ENCODE data around the gene CTIF. TPM values are rescaled to one million over a fixed set of nuclear protein-coding genes. Genes with fewer than 3 reads are reported as not detected.
A peak's percentile ranks its signal among the peaks of the same experiment; 100 is the strongest.

Gene CTIF
- polyA plus RNA-seq, 1 donor from 2014 or later: 50.2 TPM

GRCh38 chr18:48866856-48867255 is 328.0 kb downstream of the CTIF start:
- Histone ChIP-seq H3F3A (ENCODE audit: insufficient read depth, low read length, poor library complexity, severe bottlenecking) (no peaks in the 10 kb centered on the region), H3K4me3 (ENCODE audit: low read length) (no peak overlapping the region), H3K9me2 (ENCODE audit: insufficient read depth, low read length) (no peaks in the 10 kb centered on the region), H3K9me3 (ENCODE audit: low read length) (no peaks in the 10 kb centered on the region), H3K36me3 (ENCODE audit: insufficient read depth, low read length) (no peaks in the 10 kb centered on the region), H3K79me2 (replicated peaks; ENCODE audit: insufficient read depth, low read length) (no peaks in the 10 kb centered on the region), H3K27me3 (ENCODE audit: insufficient read depth, low read depth, low read length) (no peaks in the 10 kb centered on the region), H2AFZ (ENCODE audit: low read depth, low read length) (no peak overlapping the region), H3K9ac (ENCODE audit: low read length) (no peak overlapping the region), H4K20me1 (ENCODE audit: insufficient read depth) (no peaks in the 10 kb centered on the region), H3K4me2 (ENCODE audit: low read length) (no peak overlapping the region), H3K27ac (ENCODE audit: low read length) (no peak overlapping the region)
- TF ChIP-seq CTCF (IDR thresholded peaks at IDR 0.05; ENCODE audit: poor library complexity, severe bottlenecking): no peak
- peak; percentile 22 for TF ChIP-seq POLR2AphosphoS5 (IDR thresholded peaks at IDR 0.05)

- no peaks in the 10 kb centered on the region for H3K79me2 ChIP-seq (replicated peaks; ENCODE audit: insufficient read depth, low read length)
- H3K27ac ChIP-seq (ENCODE audit: low read length): no peak overlapping the region
- no peaks in the 10 kb centered on the region for H3K36me3 ChIP-seq (ENCODE audit: insufficient read depth, low read length)
- no peaks in the 10 kb centered on the region for H3K27me3 ChIP-seq (ENCODE audit: insufficient read depth, low read depth, low read length)
- H2AFZ ChIP-seq (ENCODE audit: low read depth, low read length): no peak overlapping the region
- no peaks in the 10 kb centered on the region for H3K9me2 ChIP-seq (ENCODE audit: insufficient read depth, low read length)
- H3F3A ChIP-seq (ENCODE audit: insufficient read depth, low read length, poor library complexity, severe bottlenecking): no peaks in the 10 kb centered on the region
- no peaks in the 10 kb centered on the region for H4K20me1 ChIP-seq (ENCODE audit: insufficient read depth)
- no peak for TF ChIP-seq TAF1 (IDR thresholded peaks at IDR 0.05; ENCODE audit: low read depth)
- no peak for TF ChIP-seq EZH2 (IDR thresholded peaks at IDR 0.05; ENCODE audit: borderline replicate concordance, insufficient read depth, low read length, poor library complexity, severe bottlenecking)
- TF ChIP-seq REST (IDR thresholded peaks at IDR 0.05; ENCODE audit: borderline replicate concordance): no peak
- TF ChIP-seq RAD21 (conservative IDR thresholded peaks at IDR 0.05): no peak
- TF ChIP-seq EP300 (conservative IDR thresholded peaks at IDR 0.05; ENCODE audit: poor library complexity, severe bottlenecking): no peak
- TF ChIP-seq POLR2AphosphoS5 (IDR thresholded peaks at IDR 0.05): no peak
- TF ChIP-seq SMC3 (conservative IDR thresholded peaks at IDR 0.05; ENCODE audit: poor library complexity): no peak
- no peak for TF ChIP-seq CTCF (IDR thresholded peaks at IDR 0.05; ENCODE audit: poor library complexity, severe bottlenecking)
- TF ChIP-seq MXI1 (conservative IDR thresholded peaks at IDR 0.05; ENCODE audit: poor library complexity, severe bottlenecking): no peak
- H3K4me3 ChIP-seq (ENCODE audit: low read length): no peak overlapping the region
- no peaks in the 10 kb centered on the region for H3K9me3 ChIP-seq (ENCODE audit: low read length)
- no peak overlapping the region for H3K9ac ChIP-seq (ENCODE audit: low read length)
- no peak overlapping the region for H3K4me2 ChIP-seq (ENCODE audit: low read length)
Measured at GRCh38 chr18:48867978-48868377, 329.1 kb downstream of the CTIF start.

Data from neural cell (in vitro differentiated cells).